SK-N-SH treated with all-trans-retinoic acid at 6 μM for 48 hours (cell line): ENCODE measurements around the gene PPIL1.

Source experiments
- ATAC-seq: fragments of 200-7000 bp; cut with Tn5 transposase; 3 replicates; pipeline ENCODE4 v1.9.1; 2020; ENCODE audit warnings: mild to moderate bottlenecking, moderate library complexity
- ARNTL ChIP-seq: fragments of 450-650 bp; formaldehyde crosslinking; IDR thresholded peaks from 2 replicates; pipeline ENCODE4 v1.5.0; 2020; ENCODE audit warnings: low read depth, mild to moderate bottlenecking, moderate library complexity, borderline replicate concordance
- BACH2 ChIP-seq: fragments of 250-450 bp; sonication (Bioruptor Pico); IDR thresholded peaks from 2 replicates; pipeline ENCODE4 v1.9.0; 2021; ENCODE audit warnings: mild to moderate bottlenecking, borderline replicate concordance
- CSDC2 ChIP-seq: fragments of 250-450 bp; sonication (Bioruptor Pico); IDR thresholded peaks from 2 replicates; pipeline ENCODE4 v1.5.0; 2020; ENCODE audit warnings: mild to moderate bottlenecking, moderate library complexity
- ESRRG ChIP-seq: fragments of 250-450 bp; sonication (Bioruptor Pico); IDR thresholded peaks from 2 replicates; pipeline ENCODE4 v1.6.1; 2021; ENCODE audit warnings: mild to moderate bottlenecking
- GLIS3 ChIP-seq: fragments of 250-450 bp; sonication (Bioruptor Pico); IDR thresholded peaks from 2 replicates; pipeline ENCODE4 v1.5.0; 2020; ENCODE audit warnings: mild to moderate bottlenecking, moderate library complexity
- ISL1 ChIP-seq: fragments of 250-450 bp; sonication (Bioruptor Pico); IDR thresholded peaks from 2 replicates; pipeline ENCODE4 v2.1.2; 2022; ENCODE audit warnings: mild to moderate bottlenecking, moderate library complexity
- OSR1 ChIP-seq: fragments of 250-450 bp; sonication (Bioruptor Pico); IDR thresholded peaks from 2 replicates; pipeline ENCODE4 v1.8.0; 2022; ENCODE audit warnings: moderate library complexity, mild to moderate bottlenecking, inconsistent platforms
- PPARA ChIP-seq: fragments of 250-450 bp; sonication (Bioruptor Pico); IDR thresholded peaks from 2 replicates; pipeline ENCODE4 v1.5.0; 2020; ENCODE audit warnings: mild to moderate bottlenecking, borderline replicate concordance
- SNAI2 ChIP-seq: fragments of 250-450 bp; sonication (Bioruptor Pico); IDR thresholded peaks from 2 replicates; pipeline ENCODE4 v1.5.0; 2020; ENCODE audit warnings: mild to moderate bottlenecking, moderate library complexity
- TCF4 ChIP-seq: fragments of 250-450 bp; sonication (Bioruptor Pico); IDR thresholded peaks from 2 replicates; pipeline ENCODE4 v1.8.0; 2021; ENCODE audit warnings: mild to moderate bottlenecking, moderate library complexity, borderline replicate concordance
- TOX ChIP-seq: fragments of 250-450 bp; sonication (Bioruptor Pico); IDR thresholded peaks from 2 replicates; pipeline ENCODE4 v1.8.0; 2021; ENCODE audit warnings: mild to moderate bottlenecking, moderate library complexity, borderline replicate concordance
- TSHZ2 ChIP-seq: fragments of 250-450 bp; sonication (Bioruptor Pico); IDR thresholded peaks from 2 replicates; pipeline ENCODE4 v1.5.0; 2020; ENCODE audit warnings: mild to moderate bottlenecking, moderate library complexity
- ZC3H10 ChIP-seq: fragments of 250-450 bp; sonication (Bioruptor Pico); IDR thresholded peaks from 2 replicates; pipeline ENCODE4 v1.5.1; 2021; ENCODE audit warnings: mild to moderate bottlenecking, moderate library complexity
- ZFP3 ChIP-seq: fragments of 250-450 bp; sonication (Bioruptor Pico); IDR thresholded peaks from 2 replicates; pipeline ENCODE4 v1.5.0; 2020; ENCODE audit warnings: mild to moderate bottlenecking, moderate library complexity
- ZFP30 ChIP-seq: fragments of 450-650 bp; formaldehyde crosslinking; IDR thresholded peaks from 2 replicates; pipeline ENCODE4 v1.5.0; 2022; ENCODE audit warnings: mild to moderate bottlenecking, moderate library complexity
- ZNF565 ChIP-seq: fragments of 450-650 bp; formaldehyde crosslinking; conservative IDR thresholded peaks from 2 replicates; pipeline ENCODE4 v1.5.0; 2020; ENCODE audit warnings: low read depth, mild to moderate bottlenecking, moderate library complexity
- ZNF70 ChIP-seq: fragments of 450-650 bp; formaldehyde crosslinking; IDR thresholded peaks from 2 replicates; pipeline ENCODE4 v1.5.0; 2020; ENCODE audit warnings: mild to moderate bottlenecking, moderate library complexity
- TF ChIP-seq, protein P1 (sequence below): fragments of 250-450 bp; sonication (Bioruptor Pico); IDR thresholded peaks from 2 replicates; pipeline ENCODE4 v1.8.0; 2020; ENCODE audit warnings: mild to moderate bottlenecking, moderate library complexity, borderline replicate concordance
- TF ChIP-seq, protein P2 (sequence below): fragments of 250-450 bp; sonication (Bioruptor Pico); IDR thresholded peaks from 2 replicates; pipeline ENCODE4 v1.8.0; 2021; ENCODE audit warnings: low read depth, mild to moderate bottlenecking, moderate library complexity, borderline replicate concordance
- TF ChIP-seq, protein P3 (sequence below): fragments of 250-450 bp; sonication (Bioruptor Pico); IDR thresholded peaks from 2 replicates; pipeline ENCODE4 v1.5.1; 2021; ENCODE audit warnings: mild to moderate bottlenecking, moderate library complexity
- TF ChIP-seq, protein P4 (sequence below): fragments of 250-450 bp; sonication (Bioruptor Pico); IDR thresholded peaks from 2 replicates; pipeline ENCODE4 v1.5.1; 2020; ENCODE audit warnings: low read depth, mild to moderate bottlenecking, moderate library complexity

Gene PPIL1

DNA sequence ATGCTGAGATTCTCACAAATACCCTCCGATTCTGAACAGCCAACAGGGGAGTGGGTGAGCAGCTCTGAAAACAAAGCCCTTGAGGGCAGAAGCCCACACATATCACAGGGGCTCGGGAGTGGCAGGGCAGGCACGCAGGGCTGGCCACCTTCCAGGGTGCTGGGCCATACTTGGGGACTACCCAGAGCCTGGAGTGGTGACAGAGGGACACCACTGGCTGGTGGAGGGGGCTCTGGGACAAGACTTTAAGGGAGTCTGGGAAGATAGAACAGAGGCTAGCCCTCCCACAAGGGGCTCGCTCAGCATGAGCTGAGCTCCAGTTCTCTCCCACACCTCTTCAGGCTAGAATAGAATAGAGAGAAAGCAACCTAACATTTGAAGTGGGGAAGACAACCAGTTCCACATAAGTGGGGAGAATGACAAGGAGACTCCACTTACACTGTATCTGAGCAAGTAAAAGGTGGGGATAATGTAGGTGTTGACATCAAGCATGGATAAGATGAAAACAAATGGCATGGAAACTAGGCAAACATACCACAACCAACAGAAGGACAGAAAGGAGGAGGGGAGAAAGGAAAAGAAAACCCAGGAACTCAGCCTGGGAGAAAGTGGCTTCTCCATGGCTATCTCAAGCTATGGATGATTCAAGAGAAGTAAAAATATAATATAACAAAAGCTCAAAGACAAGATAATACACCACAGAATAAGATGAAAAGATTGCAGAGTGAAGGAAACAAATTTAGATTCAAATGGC lies 7.0 kb downstream of the PPIL1 start:
- ATAC-seq: no peak

DNA sequence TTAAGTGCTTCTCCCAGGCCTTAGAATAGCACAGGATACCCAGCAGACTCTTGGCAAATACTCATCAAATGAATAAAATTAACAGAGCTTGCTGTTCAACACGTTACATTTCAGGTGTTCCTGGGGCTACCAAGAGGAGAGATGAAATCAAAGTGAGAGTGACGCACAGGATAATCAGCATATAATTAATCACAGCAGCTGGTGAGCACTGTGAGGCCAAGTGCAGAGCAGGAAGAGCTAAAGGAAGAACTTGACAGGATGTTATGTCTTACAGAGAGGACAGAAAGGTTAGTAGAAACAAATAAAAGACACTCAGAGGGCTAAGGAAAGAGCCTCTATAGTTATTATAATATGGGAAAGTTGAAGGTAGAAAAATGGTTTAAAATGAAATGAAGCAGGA lies 8.8 kb downstream of the PPIL1 start:
- no peak for ATAC-seq
- TF ChIP-seq PPARA (CRISPR knock-in tag): no peak

More for the DNA sequence above, 7.0 kb downstream of the PPIL1 start:
- TF ChIP-seq, protein P1, sequence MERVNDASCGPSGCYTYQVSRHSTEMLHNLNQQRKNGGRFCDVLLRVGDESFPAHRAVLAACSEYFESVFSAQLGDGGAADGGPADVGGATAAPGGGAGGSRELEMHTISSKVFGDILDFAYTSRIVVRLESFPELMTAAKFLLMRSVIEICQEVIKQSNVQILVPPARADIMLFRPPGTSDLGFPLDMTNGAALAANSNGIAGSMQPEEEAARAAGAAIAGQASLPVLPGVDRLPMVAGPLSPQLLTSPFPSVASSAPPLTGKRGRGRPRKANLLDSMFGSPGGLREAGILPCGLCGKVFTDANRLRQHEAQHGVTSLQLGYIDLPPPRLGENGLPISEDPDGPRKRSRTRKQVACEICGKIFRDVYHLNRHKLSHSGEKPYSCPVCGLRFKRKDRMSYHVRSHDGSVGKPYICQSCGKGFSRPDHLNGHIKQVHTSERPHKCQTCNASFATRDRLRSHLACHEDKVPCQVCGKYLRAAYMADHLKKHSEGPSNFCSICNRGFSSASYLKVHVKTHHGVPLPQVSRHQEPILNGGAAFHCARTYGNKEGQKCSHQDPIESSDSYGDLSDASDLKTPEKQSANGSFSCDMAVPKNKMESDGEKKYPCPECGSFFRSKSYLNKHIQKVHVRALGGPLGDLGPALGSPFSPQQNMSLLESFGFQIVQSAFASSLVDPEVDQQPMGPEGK (CRISPR knock-in tag): no peak
- TF ChIP-seq ZFP3 (CRISPR knock-in tag) (no peak), ARNTL (CRISPR knock-in tag) (no peak), ZNF70 (CRISPR knock-in tag) (no peak), GLIS3 (CRISPR knock-in tag) (no peak), CSDC2 (CRISPR knock-in tag) (no peak), TCF4 (no peak), ZC3H10 (CRISPR knock-in tag) (no peak)
- TF ChIP-seq, protein P2, sequence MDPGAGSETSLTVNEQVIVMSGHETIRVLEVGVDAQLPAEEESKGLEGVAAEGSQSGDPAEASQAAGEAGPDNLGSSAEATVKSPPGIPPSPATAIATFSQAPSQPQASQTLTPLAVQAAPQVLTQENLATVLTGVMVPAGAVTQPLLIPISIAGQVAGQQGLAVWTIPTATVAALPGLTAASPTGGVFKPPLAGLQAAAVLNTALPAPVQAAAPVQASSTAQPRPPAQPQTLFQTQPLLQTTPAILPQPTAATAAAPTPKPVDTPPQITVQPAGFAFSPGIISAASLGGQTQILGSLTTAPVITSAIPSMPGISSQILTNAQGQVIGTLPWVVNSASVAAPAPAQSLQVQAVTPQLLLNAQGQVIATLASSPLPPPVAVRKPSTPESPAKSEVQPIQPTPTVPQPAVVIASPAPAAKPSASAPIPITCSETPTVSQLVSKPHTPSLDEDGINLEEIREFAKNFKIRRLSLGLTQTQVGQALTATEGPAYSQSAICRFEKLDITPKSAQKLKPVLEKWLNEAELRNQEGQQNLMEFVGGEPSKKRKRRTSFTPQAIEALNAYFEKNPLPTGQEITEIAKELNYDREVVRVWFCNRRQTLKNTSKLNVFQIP (CRISPR knock-in tag): no peak

GRCh38 chr6:36863670-36864540 lies 10.7 kb downstream of the PPIL1 start:
- TF ChIP-seq TSHZ2 (no peak), ZFP30 (CRISPR knock-in tag) (no peak), ESRRG (CRISPR knock-in tag) (no peak), ISL1 (CRISPR knock-in tag) (no peak), TCF4 (no peak), OSR1 (CRISPR knock-in tag) (no peak), PPARA (CRISPR knock-in tag) (no peak), BACH2 (CRISPR knock-in tag) (no peak), ARNTL (CRISPR knock-in tag) (no peak), ZC3H10 (CRISPR knock-in tag) (no peak), ZNF565 (CRISPR knock-in tag) (no peak), ZFP3 (CRISPR knock-in tag) (no peak), TOX (CRISPR knock-in tag) (no peak), SNAI2 (no peak), CSDC2 (CRISPR knock-in tag) (no peak)
- TF ChIP-seq, protein P3, sequence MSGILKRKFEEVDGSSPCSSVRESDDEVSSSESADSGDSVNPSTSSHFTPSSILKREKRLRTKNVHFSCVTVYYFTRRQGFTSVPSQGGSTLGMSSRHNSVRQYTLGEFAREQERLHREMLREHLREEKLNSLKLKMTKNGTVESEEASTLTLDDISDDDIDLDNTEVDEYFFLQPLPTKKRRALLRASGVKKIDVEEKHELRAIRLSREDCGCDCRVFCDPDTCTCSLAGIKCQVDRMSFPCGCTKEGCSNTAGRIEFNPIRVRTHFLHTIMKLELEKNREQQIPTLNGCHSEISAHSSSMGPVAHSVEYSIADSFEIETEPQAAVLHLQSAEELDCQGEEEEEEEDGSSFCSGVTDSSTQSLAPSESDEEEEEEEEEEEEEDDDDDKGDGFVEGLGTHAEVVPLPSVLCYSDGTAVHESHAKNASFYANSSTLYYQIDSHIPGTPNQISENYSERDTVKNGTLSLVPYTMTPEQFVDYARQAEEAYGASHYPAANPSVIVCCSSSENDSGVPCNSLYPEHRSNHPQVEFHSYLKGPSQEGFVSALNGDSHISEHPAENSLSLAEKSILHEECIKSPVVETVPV (CRISPR knock-in tag): no peak
- TF ChIP-seq, protein P1 (CRISPR knock-in tag): no peak
- TF ChIP-seq, protein P4, sequence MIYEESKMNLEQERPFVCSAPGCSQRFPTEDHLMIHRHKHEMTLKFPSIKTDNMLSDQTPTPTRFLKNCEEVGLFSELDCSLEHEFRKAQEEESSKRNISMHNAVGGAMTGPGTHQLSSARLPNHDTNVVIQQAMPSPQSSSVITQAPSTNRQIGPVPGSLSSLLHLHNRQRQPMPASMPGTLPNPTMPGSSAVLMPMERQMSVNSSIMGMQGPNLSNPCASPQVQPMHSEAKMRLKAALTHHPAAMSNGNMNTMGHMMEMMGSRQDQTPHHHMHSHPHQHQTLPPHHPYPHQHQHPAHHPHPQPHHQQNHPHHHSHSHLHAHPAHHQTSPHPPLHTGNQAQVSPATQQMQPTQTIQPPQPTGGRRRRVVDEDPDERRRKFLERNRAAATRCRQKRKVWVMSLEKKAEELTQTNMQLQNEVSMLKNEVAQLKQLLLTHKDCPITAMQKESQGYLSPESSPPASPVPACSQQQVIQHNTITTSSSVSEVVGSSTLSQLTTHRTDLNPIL (CRISPR knock-in tag): no peak
- no peak for ATAC-seq
